ENCODE measurements around the gene ZSCAN20. TPM values are rescaled to one million over a fixed set of nuclear protein-coding genes. Genes with fewer than 3 reads are reported as not detected.

Gene ZSCAN20
- total RNA-seq, 4 donors from 2014 or later, result 6.9 to 9.4 (median 7.8) TPM

GRCh38 chr1:33443705-33444180 is 28.7 kb upstream of the ZSCAN20 start:
- 30 to 46% methylated on average over 6 of the region's 6 CpGs for WGBS, 2 donors
- Histone ChIP-seq H3K27ac (no peak overlapping the region), H3K4me3 (no peak overlapping the region), H3K9me3 (no peaks in the 10 kb centered on the region), H3K27me3 (no peaks in the 10 kb centered on the region), H3K4me1 (peaks cover 0 to 8% (median 0%) of the 10 kb centered on the region in 4 donors), H3K36me3 (no peaks in the 10 kb centered on the region)
- no peak for DNase-seq (ENCODE audit: low spot score in 2 of 2)
- TF ChIP-seq POLR2A (IDR thresholded peaks at IDR 0.05), result no peak
- TF ChIP-seq CTCF (IDR thresholded peaks at IDR 0.05), result no peak
- TF ChIP-seq EP300 (IDR thresholded peaks at IDR 0.05), result no peak

- Histone ChIP-seq H3K9me3 (no peaks in the 10 kb centered on the region), H3K4me3 (no peak overlapping the region), H3K36me3 (no peaks in the 10 kb centered on the region), H3K4me1 (peaks cover 0 to 8% (median 0%) of the 10 kb centered on the region in 4 donors), H3K27ac (no peak overlapping the region), H3K27me3 (no peaks in the 10 kb centered on the region)
- DNase-seq (ENCODE audit: low spot score in 2 of 2), result no peak
- TF ChIP-seq EP300 (IDR thresholded peaks at IDR 0.05), result no peak
- no peak for TF ChIP-seq CTCF (IDR thresholded peaks at IDR 0.05)
- no peak for TF ChIP-seq POLR2A (IDR thresholded peaks at IDR 0.05)
- WGBS, 2 donors, result 82 to 84% methylated on average over 6 of the region's 6 CpGs
These were observed 27.3 kb upstream of the ZSCAN20 start for GRCh38 chr1:33445108-33445507.

- TF ChIP-seq CTCF (IDR thresholded peaks at IDR 0.05) (no peak), POLR2A (IDR thresholded peaks at IDR 0.05) (no peak), EP300 (IDR thresholded peaks at IDR 0.05) (no peak)
- peaks cover 0 to 8% (median 0%) of the 10 kb centered on the region in 4 donors for H3K4me1 ChIP-seq
- H3K9me3 ChIP-seq, result no peaks in the 10 kb centered on the region
- H3K27me3 ChIP-seq, result no peaks in the 10 kb centered on the region
- WGBS, 2 donors, result 59 to 83% methylated on average over 3 of the region's 3 CpGs
- no peaks in the 10 kb centered on the region for H3K36me3 ChIP-seq
- no peak for DNase-seq (ENCODE audit: low spot score in 2 of 2)
- H3K4me3 ChIP-seq, result no peak overlapping the region
- no peak overlapping the region for H3K27ac ChIP-seq
These were observed 25.9 kb upstream of the ZSCAN20 start for GRCh38 chr1:33446590-33446989.

- no peak overlapping the region for H3K4me3 ChIP-seq
- H3K36me3 ChIP-seq, result no peaks in the 10 kb centered on the region
- H3K9me3 ChIP-seq, result no peaks in the 10 kb centered on the region
- H3K27ac ChIP-seq, result no peak overlapping the region
- DNase-seq (ENCODE audit: low spot score in 2 of 2), result no peak
- 89 to 93% methylated on average over 8 of the region's 8 CpGs for WGBS, 2 donors
- H3K4me1 ChIP-seq, result peaks cover 0 to 4% (median 0%) of the 10 kb centered on the region in 4 donors
- TF ChIP-seq POLR2A (IDR thresholded peaks at IDR 0.05) (no peak), CTCF (IDR thresholded peaks at IDR 0.05) (no peak), EP300 (IDR thresholded peaks at IDR 0.05) (no peak)
- H3K27me3 ChIP-seq, result no peaks in the 10 kb centered on the region
These were observed 17.7 kb upstream of the ZSCAN20 start for GRCh38 chr1:33454646-33455282.

Measured in tibial nerve (tissue), 4 donors.